ENCODE results near the gene SNRNP35.
"Not testable (repeated sequence)": the region's sequence is repeated elsewhere in the genome, so short reads cannot be mapped to it uniquely, and the experiment has no call there.

SNRNP35 gene

GRCh38 chr12:123457980-123458779, at the start of gene SNRNP35:
Gene SNRNP35 (plus strand): TSS chr12:123458139. CDS start chr12:123465541, 7,402 bp downstream.
- peak; percentile 67 to 68 for DNase-seq (ENCODE audit: low read depth in 2 of 2)

- not testable (repeated sequence) for DNase-seq (ENCODE audit: low read depth in 2 of 2)
These were observed 49.3 kb upstream of the SNRNP35 start for GRCh38 chr12:123408619-123409018.

DNA sequence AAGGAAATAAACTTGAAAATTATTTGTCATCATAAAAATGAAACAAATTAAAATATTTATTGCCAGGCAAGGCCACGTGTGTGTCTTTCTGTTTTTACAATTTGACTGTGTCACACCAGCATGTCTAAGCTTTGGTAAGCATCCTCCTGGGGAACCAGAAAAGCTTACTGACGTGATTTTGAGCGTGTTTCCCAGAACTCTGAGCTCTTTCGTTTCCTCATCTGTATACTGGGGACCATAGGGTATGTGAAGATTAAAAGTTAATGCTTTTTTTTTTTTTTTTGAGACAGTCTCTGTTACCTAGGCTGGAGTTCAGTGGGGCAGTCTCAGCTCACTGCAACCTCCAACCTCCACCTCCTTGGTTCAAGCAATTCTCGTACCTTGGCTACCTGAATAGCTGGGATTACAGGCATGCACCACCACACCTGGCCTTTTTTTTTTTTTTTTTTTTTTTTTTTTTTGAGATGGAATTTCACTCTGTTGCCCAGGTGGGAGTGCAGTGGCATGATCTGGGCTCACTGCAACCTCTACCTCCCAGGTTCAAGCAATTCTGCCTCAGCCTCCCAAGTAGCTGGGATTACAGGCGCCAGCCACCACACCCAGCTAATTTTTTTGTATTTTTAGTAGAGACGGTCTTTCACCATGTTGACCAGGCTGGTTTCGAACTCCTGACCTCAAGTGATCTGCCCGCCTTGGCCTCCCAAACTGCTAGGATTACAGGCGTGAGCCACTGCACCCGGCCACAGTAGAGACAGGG, 48.5 kb upstream of the SNRNP35 start:
- DNase-seq (ENCODE audit: low read depth in 2 of 2) = not testable (repeated sequence)

- no peak for DNase-seq (ENCODE audit: low read depth in 2 of 2)
These were observed 47.9 kb upstream of the SNRNP35 start for GRCh38 chr12:123410041-123410412.

DNA sequence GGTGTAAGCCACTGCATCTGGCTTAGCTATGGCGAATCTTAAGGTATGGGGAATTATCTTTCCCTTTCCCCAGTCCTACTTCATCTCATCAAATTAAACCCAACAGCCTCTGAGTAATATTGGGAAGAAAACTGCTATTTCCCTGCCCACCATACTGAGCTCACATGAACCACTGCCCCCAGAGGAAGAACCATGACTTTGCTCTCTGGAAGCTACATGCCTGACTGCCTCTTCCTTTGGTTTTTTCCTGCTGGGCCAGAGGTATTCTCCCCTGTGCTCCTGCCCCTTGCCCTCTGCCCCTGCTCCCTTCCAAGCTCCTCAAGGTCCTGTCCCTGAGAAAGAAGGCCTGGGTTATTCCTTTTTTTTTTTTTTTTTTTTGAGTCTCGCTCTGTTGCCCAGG, 36.6 kb upstream of the SNRNP35 start:
- DNase-seq (ENCODE audit: low read depth in 2 of 2) = no peak

- DNase-seq (ENCODE audit: low read depth in 2 of 2) = no peak
These were observed 30.7 kb upstream of the SNRNP35 start for GRCh38 chr12:123427036-123427769.

- no peak for DNase-seq (ENCODE audit: low read depth in 2 of 2)
These were observed 29.3 kb upstream of the SNRNP35 start for GRCh38 chr12:123428591-123428990.

DNA sequence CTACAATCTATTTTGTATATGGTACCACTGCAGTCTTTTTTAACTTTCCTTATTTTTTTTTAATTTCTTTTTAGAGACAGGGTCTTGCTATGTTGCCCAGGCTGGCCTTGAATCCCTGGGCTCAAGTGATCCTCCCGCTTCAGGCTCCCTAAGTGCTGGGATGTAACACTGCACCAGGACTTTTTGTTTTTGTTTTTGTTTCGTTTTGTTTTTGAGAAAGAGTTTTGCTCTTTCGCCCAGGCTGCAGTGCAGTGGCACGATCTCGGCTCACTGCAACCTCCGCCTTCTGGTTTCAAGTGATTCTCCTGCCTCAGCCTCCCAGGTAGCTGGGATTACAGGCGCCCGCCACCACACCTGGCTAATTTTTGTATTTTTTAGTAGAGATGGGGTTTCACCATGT, 28.8 kb upstream of the SNRNP35 start:
- not testable (repeated sequence) for DNase-seq (ENCODE audit: low read depth in 2 of 2)

GRCh38 chr12:123431951-123432817, 25.8 kb upstream of the SNRNP35 start:
- DNase-seq (ENCODE audit: low read depth in 2 of 2) = not testable (repeated sequence)

DNA sequence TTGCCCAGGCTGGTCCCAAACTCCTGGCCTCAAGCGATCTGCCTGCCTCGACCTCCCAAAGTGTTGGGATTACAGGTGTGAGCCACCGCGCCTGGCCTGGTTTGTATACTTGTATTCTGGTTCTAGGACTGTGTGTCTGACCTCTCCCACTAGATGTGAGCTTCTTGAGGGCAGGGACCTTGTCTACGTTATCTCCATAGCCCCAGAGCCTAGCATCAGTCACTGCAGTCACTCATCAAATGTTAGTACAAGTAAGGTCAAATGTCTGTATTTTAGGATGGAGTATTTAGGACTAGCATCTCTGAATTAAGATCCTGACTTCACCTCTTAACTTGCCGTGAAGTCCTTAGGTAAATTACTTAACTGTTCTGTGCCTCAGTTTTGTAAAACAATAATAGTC, 24.3 kb upstream of the SNRNP35 start:
- DNase-seq (ENCODE audit: low read depth in 2 of 2) = no peak

GRCh38 chr12:123435636-123436016, 22.3 kb upstream of the SNRNP35 start:
- no peak for DNase-seq (ENCODE audit: low read depth in 2 of 2)

- peak; percentile 86 to 93 for DNase-seq (ENCODE audit: low read depth in 2 of 2)
These were observed 21.6 kb upstream of the SNRNP35 start, which contains the start of gene RILPL2 for GRCh38 chr12:123436017-123436964. Gene RILPL2 (minus strand): TSS chr12:123436684. CDS start chr12:123436420, 264 bp downstream.

DNA sequence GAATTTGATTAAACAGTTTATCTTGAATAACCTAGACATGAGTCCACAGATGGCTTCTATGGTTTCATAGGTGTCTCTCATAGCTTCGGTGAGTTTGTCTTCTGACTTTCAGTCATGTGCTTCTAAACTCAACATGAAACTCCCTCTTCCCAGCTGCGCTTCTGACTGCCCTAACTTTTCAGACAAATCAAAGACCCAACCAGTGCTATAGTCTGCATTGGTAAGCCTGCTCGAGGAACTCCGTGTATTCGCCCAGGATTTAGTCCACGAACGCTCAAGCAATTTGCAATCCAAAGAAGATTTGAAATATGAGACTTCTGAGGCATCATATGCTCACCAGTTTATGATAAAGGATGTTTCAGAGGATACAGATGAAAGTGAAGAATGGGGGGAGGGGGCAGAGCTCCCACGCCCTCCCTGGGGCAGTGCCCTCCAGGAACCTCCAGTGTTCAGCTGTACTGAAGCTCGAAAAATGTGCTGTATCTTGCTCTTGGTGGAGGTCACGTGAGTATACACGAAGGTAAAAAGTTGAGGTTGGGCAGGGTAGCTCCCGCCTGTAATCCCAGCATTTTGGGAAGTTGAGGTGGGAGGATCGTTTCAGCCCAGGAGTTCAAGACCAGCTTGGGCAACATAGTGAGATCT, 16.3 kb upstream of the SNRNP35 start:
- DNase-seq (ENCODE audit: low read depth in 2 of 2) = no peak

DNA sequence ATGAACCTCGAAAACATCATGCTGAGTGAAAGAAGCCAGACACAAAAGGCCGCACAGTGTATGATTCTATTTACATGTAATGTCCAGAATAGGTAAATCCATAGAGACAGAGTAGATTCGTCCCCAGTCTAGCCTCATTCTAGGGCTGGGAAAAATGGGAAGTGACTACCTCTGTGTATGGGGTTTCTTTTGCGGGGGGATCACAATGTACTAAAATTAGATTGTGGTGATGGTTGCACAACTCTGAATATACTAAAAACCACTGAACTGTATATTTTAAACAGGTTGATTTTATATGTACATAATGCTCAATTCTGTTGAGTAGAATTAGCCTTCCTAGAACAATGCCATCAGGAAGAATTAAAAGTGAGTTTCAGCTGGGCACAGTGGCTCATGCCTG, 15.2 kb upstream of the SNRNP35 start:
- no peak for DNase-seq (ENCODE audit: low read depth in 2 of 2)

DNA sequence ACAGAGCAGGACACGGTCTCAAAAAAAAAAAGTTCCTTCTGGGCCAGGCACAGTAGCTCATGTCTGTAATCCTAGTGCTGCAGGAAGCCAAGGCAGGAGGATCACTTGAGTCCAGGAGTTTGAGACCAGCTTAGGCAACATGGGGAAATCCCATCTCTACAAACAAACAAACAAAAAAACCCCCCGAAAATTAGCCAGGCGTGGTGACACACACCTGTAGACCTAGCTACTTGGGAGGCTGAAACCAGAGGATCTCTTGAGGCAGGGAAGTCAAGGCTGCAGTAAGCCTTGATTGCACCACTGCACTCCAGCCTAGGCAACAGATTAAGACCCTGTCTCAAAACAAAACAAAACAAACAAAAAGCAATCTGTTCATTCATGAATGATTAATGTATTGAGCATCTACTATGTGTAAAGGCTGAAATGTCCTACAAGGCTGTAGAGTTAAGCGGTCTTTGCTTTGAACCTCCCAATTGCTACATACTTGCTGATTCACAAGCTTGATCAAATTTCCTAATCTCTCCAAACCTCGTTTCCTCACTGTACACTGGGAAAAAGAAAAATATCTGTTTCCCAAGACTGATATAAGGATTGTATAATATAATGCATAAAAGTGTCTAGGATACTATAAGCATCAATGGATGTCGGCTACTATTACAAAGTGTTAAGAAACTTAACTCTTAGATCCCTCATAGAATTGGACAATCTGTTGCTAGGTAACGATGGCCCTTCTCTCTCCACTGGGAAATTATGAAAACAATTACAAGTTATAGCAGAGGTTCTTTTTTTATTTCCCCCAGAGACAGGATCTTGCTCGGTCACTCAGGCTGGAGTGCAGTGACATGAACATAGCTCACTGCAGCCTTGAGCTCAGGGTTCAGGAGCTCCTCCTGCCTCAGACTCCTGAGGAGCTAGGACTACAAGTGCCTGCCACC, 13.6 kb upstream of the SNRNP35 start:
- DNase-seq (ENCODE audit: low read depth in 2 of 2) = no peak

- DNase-seq (ENCODE audit: low read depth in 2 of 2) = no peak
These were observed 12.3 kb upstream of the SNRNP35 start for GRCh38 chr12:123445388-123446332.

DNA sequence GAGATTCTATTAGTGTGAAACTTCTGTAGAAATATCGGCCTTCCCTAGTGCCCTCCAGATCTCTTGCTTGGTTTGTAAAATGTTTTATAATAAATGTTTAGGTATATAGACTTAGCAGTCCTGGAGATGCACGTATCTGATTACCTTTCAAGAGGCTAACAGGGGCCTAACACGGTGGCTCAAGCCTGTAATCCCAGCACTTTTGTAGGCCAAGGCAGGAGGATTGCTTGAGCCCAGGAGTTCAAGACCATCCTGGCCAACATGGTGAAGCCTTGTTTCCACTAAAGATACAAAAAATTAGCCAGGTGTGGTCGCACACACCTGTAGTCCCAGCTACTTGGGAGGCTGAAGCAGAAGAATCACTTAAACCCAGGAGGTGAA, 11.6 kb upstream of the SNRNP35 start:
- DNase-seq (ENCODE audit: low read depth in 2 of 2) = no peak
